Osteoblast (primary cell): ENCODE results near the gene MAX. TPM values are rescaled to one million over a fixed set of nuclear protein-coding genes. Genes with fewer than 3 reads are reported as not detected.

Experiments
- DNase-seq: peaks from one replicate; pipeline ENCODE4 v3.0.0; 2011; ENCODE audit warnings: low spot score, mixed read lengths; ENCODE audit not compliant: insufficient read length; ENCODE audit errors: missing footprints
- H2AFZ ChIP-seq: 2 replicates; pipeline ENCODE4 v1.6.0; 2011; ENCODE audit warnings: mild to moderate bottlenecking, low read length
- H3K27ac ChIP-seq: 2 replicates; pipeline ENCODE4 v1.5.1; 2011; ENCODE audit warnings: mild to moderate bottlenecking, low read depth, low read length, moderate library complexity
- H3K27me3 ChIP-seq: 2 replicates; pipeline ENCODE4 v1.6.0; 2012; ENCODE audit warnings: mild to moderate bottlenecking, control low read depth, inconsistent platforms, low read length, moderate library complexity; ENCODE audit not compliant: insufficient read depth
- H3K36me3 ChIP-seq: 2 replicates; pipeline ENCODE4 v1.5.1; 2011; ENCODE audit warnings: mild to moderate bottlenecking, low read length, control low read depth, moderate library complexity; ENCODE audit not compliant: insufficient read depth
- H3K4me1 ChIP-seq: 2 replicates; pipeline ENCODE4 v1.5.1; 2011; ENCODE audit warnings: mild to moderate bottlenecking, low read length, control low read depth, moderate library complexity; ENCODE audit not compliant: insufficient read depth
- H3K4me2 ChIP-seq: 2 replicates; pipeline ENCODE4 v1.6.0; 2011; ENCODE audit warnings: mild to moderate bottlenecking, low read length; ENCODE audit not compliant: insufficient read depth
- H3K4me3 ChIP-seq: fragments of 200-600 bp; sonication (generic); 3 replicates; pipeline ENCODE4 v1.5.1; 2012; ENCODE audit warnings: mild to moderate bottlenecking, low read length, inconsistent platforms; ENCODE audit not compliant: insufficient read depth
- H3K79me2 ChIP-seq: 2 replicates; pipeline ENCODE4 v1.6.0; 2012; ENCODE audit warnings: mild to moderate bottlenecking, low read length, control low read depth, inconsistent platforms; ENCODE audit not compliant: insufficient read depth
- H3K9me3 ChIP-seq: 2 replicates; pipeline ENCODE4 v1.5.1; 2011; ENCODE audit warnings: low read depth, low read length, control low read depth
- H4K20me1 ChIP-seq: 2 replicates; pipeline ENCODE4 v1.6.0; 2012; ENCODE audit warnings: mild to moderate bottlenecking, low read length, control low read depth; ENCODE audit not compliant: insufficient read depth
- CTCF ChIP-seq: IDR thresholded peaks from 2 replicates; pipeline ENCODE4 v1.5.1; 2011; ENCODE audit warnings: mild to moderate bottlenecking, low read depth, low read length, moderate library complexity; ENCODE audit errors: extremely low read depth
- total RNA-seq: library from RNA; depleted of rRNA; stranded (reverse); fragments of >200 nt; gene quantifications from 2 replicates; pipeline ENCODE4 v1.2.3, GENCODE V29; 2012

Gene MAX
- total RNA-seq, 1 donor, result 66.6 TPM

GRCh38 chr14:65045709-65046108, 56.6 kb downstream of the MAX start:
- DNase-seq, result no peak
- H3K36me3 ChIP-seq, result peaks cover 30% of the 10 kb centered on the region
- no peak overlapping the region for H2AFZ ChIP-seq
- no peak overlapping the region for H3K27ac ChIP-seq
- H3K4me3 ChIP-seq, result no peak overlapping the region
- H3K4me1 ChIP-seq, result no peaks in the 10 kb centered on the region
- no peaks in the 10 kb centered on the region for H3K79me2 ChIP-seq
- H3K4me2 ChIP-seq, result no peak overlapping the region
- TF ChIP-seq CTCF, result no peak
- H3K27me3 ChIP-seq, result no peaks in the 10 kb centered on the region
- peaks cover under 1% of the 10 kb centered on the region for H4K20me1 ChIP-seq
- H3K9me3 ChIP-seq, result no peaks in the 10 kb centered on the region

GRCh38 chr14:65045006-65045405, 57.3 kb downstream of the MAX start:
- Histone ChIP-seq H3K9me3 (no peaks in the 10 kb centered on the region), H3K4me2 (no peak overlapping the region), H2AFZ (no peak overlapping the region), H3K36me3 (peaks cover 30% of the 10 kb centered on the region), H4K20me1 (no peaks in the 10 kb centered on the region), H3K4me1 (no peaks in the 10 kb centered on the region), H3K27me3 (no peaks in the 10 kb centered on the region), H3K4me3 (no peak overlapping the region), H3K27ac (no peak overlapping the region), H3K79me2 (no peaks in the 10 kb centered on the region)
- DNase-seq, result no peak
- no peak for TF ChIP-seq CTCF

GRCh38 chr14:65044596-65044959, 57.7 kb downstream of the MAX start:
- Histone ChIP-seq H3K27me3 (no peaks in the 10 kb centered on the region), H3K4me1 (no peaks in the 10 kb centered on the region), H3K4me2 (no peak overlapping the region), H3K4me3 (no peak overlapping the region), H3K79me2 (no peaks in the 10 kb centered on the region), H3K36me3 (peaks cover 30% of the 10 kb centered on the region), H2AFZ (no peak overlapping the region), H3K9me3 (no peaks in the 10 kb centered on the region), H3K27ac (no peak overlapping the region), H4K20me1 (no peaks in the 10 kb centered on the region)
- TF ChIP-seq CTCF, result no peak
- DNase-seq, result no peak

GRCh38 chr14:65043893-65044595, 58.3 kb downstream of the MAX start:
- no peaks in the 10 kb centered on the region for H3K27me3 ChIP-seq
- H3K27ac ChIP-seq, result no peak overlapping the region
- H3K79me2 ChIP-seq, result no peaks in the 10 kb centered on the region
- no peak overlapping the region for H3K4me3 ChIP-seq
- H4K20me1 ChIP-seq, result no peaks in the 10 kb centered on the region
- no peaks in the 10 kb centered on the region for H3K4me1 ChIP-seq
- H2AFZ ChIP-seq, result no peak overlapping the region
- H3K9me3 ChIP-seq, result no peaks in the 10 kb centered on the region
- no peak for DNase-seq
- no peak overlapping the region for H3K4me2 ChIP-seq
- TF ChIP-seq CTCF, result no peak
- H3K36me3 ChIP-seq, result peaks cover 30% of the 10 kb centered on the region
